HEK293 (cell line): ENCODE measurements around the gene C16orf92.

ENCODE experiments used
- ZNF184 ChIP-seq: fragments of 450-650 bp; IDR thresholded peaks from 2 replicates; pipeline ENCODE4 v1.5.1; 2018; ENCODE audit warnings: missing biosample characterization, mild to moderate bottlenecking, missing genetic modification characterization
- ZNF202 ChIP-seq: fragments of 450-650 bp; formaldehyde crosslinking; IDR thresholded peaks from 2 replicates; pipeline ENCODE4 v1.5.1; 2016; ENCODE audit warnings: missing biosample characterization, missing genetic modification characterization, borderline replicate concordance
- ZNF530 ChIP-seq: fragments of 450-650 bp; formaldehyde crosslinking; IDR thresholded peaks from 2 replicates; pipeline ENCODE4 v1.5.1; 2016; ENCODE audit warnings: low read depth, missing biosample characterization, missing genetic modification characterization
- ZNF792 ChIP-seq: fragments of 450-650 bp; formaldehyde crosslinking; IDR thresholded peaks from 2 replicates; pipeline ENCODE4 v1.5.1; 2016; ENCODE audit warnings: missing biosample characterization, missing genetic modification characterization
- ZSCAN16 ChIP-seq: fragments of 450-650 bp; formaldehyde crosslinking; IDR thresholded peaks from 2 replicates; pipeline ENCODE4 v1.5.1; 2016; ENCODE audit warnings: missing biosample characterization, missing genetic modification characterization
- ZSCAN4 ChIP-seq: fragments of 450-650 bp; formaldehyde crosslinking; IDR thresholded peaks from 2 replicates; pipeline ENCODE4 v1.5.1; 2017; ENCODE audit warnings: missing biosample characterization, missing genetic modification characterization
- TF ChIP-seq, protein P1 (sequence below): fragments of 450-650 bp; formaldehyde crosslinking; IDR thresholded peaks from 2 replicates; pipeline ENCODE4 v1.5.1; 2016; ENCODE audit warnings: missing biosample characterization, missing genetic modification characterization

DNA sequence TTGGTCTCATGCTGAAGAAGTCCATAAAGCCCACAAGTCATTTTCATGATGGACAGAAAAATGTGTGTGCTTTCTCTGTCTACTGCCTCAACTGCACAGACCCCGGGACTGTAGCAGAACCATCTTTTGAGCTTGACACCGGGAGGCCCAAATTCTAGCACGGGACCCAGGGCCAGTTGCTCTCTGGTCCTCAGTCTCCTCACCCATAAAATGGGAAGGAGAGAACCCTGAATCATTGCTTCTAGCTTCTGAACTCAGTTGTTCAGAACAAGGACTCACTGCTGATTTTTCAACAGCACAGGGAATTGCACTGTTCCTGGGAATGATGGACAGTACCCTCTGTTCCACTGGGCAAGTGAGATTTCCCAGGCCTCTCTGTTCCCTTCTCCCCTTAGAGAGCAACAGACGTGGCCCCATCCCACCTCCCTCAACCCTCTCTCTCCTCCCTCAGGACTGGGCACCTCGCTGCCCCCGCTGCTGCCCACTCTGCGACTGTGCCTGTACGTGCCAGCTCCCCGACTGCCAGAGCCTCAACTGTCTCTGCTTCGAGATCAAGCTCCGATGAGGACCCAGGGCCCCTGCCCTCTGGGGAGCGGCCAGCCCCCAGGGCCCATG is 40.4 kb downstream of the C16orf92 start:
- TF ChIP-seq ZNF184 (tag by site-specific recombination) (no peak), ZNF792 (tag by site-specific recombination) (no peak), ZSCAN4 (tag by site-specific recombination) (no peak), ZNF530 (no peak), ZSCAN16 (tag by site-specific recombination) (no peak), ZNF202 (no peak)
- TF ChIP-seq, protein P1, sequence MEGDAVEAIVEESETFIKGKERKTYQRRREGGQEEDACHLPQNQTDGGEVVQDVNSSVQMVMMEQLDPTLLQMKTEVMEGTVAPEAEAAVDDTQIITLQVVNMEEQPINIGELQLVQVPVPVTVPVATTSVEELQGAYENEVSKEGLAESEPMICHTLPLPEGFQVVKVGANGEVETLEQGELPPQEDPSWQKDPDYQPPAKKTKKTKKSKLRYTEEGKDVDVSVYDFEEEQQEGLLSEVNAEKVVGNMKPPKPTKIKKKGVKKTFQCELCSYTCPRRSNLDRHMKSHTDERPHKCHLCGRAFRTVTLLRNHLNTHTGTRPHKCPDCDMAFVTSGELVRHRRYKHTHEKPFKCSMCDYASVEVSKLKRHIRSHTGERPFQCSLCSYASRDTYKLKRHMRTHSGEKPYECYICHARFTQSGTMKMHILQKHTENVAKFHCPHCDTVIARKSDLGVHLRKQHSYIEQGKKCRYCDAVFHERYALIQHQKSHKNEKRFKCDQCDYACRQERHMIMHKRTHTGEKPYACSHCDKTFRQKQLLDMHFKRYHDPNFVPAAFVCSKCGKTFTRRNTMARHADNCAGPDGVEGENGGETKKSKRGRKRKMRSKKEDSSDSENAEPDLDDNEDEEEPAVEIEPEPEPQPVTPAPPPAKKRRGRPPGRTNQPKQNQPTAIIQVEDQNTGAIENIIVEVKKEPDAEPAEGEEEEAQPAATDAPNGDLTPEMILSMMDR = no peak
